C4-2B (cell line): ENCODE data around the gene PIK3CG.

Experiments used
- H3K27ac ChIP-seq: fragments of 450-650 bp; 2 replicates; pipeline ENCODE4 v1.5.1; 2017
- ZFX ChIP-seq: fragments of 450-650 bp; IDR thresholded peaks from 2 replicates; pipeline ENCODE4 v1.6.1; 2017
- TF ChIP-seq, protein P1 (sequence below): fragments of 450-650 bp; conservative IDR thresholded peaks from 2 replicates; pipeline ENCODE4 v1.5.1; 2017; ENCODE audit warnings: mild to moderate bottlenecking

The PIK3CG gene

GRCh38 chr7:106862317-106863089 lies 2.6 kb upstream of the PIK3CG start:
- no peak overlapping the region for H3K27ac ChIP-seq
- TF ChIP-seq, protein P1, sequence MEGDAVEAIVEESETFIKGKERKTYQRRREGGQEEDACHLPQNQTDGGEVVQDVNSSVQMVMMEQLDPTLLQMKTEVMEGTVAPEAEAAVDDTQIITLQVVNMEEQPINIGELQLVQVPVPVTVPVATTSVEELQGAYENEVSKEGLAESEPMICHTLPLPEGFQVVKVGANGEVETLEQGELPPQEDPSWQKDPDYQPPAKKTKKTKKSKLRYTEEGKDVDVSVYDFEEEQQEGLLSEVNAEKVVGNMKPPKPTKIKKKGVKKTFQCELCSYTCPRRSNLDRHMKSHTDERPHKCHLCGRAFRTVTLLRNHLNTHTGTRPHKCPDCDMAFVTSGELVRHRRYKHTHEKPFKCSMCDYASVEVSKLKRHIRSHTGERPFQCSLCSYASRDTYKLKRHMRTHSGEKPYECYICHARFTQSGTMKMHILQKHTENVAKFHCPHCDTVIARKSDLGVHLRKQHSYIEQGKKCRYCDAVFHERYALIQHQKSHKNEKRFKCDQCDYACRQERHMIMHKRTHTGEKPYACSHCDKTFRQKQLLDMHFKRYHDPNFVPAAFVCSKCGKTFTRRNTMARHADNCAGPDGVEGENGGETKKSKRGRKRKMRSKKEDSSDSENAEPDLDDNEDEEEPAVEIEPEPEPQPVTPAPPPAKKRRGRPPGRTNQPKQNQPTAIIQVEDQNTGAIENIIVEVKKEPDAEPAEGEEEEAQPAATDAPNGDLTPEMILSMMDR: no peak
- TF ChIP-seq ZFX: no peak

DNA sequence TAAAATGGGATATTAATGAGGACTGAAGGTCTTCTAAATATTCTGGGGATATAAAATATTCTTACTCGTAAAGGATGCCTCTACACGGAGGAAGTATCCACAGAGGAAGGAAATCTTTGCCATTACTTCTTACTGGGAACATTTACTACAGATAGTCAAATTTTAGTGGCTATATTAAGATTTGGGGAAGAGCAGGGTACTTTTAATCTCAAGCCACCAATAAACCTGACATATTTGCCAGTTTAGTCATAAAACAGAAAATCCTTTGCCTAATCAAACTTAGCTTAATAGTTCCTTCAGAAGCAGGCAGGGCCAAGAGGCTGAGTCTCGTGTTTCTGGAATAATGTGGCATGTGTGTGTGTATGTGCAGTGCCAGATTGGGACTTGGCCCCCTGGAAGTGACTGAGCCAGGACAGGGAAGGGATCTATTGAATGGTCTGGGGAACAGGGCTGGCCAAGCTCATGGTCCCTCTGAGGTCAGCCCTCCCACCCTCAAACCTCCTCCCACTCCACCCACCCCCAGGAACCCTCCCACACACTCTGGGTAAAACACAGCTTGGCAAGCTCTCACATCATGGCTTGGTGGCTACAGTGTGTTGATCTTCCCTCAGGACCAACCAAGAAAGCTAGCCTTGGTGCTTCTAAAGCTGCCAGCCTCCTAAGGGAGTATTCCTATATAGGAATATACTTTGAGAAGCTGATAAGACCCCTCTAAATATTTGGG lies 1.6 kb upstream of the PIK3CG start:
- no peak overlapping the region for H3K27ac ChIP-seq
- TF ChIP-seq, protein P1: no peak
- TF ChIP-seq ZFX: no peak

- H3K27ac ChIP-seq: no peak overlapping the region
- TF ChIP-seq, protein P1: no peak
- TF ChIP-seq ZFX: no peak
These were observed 592 bp upstream of the PIK3CG start for GRCh38 chr7:106864298-106865081.

DNA sequence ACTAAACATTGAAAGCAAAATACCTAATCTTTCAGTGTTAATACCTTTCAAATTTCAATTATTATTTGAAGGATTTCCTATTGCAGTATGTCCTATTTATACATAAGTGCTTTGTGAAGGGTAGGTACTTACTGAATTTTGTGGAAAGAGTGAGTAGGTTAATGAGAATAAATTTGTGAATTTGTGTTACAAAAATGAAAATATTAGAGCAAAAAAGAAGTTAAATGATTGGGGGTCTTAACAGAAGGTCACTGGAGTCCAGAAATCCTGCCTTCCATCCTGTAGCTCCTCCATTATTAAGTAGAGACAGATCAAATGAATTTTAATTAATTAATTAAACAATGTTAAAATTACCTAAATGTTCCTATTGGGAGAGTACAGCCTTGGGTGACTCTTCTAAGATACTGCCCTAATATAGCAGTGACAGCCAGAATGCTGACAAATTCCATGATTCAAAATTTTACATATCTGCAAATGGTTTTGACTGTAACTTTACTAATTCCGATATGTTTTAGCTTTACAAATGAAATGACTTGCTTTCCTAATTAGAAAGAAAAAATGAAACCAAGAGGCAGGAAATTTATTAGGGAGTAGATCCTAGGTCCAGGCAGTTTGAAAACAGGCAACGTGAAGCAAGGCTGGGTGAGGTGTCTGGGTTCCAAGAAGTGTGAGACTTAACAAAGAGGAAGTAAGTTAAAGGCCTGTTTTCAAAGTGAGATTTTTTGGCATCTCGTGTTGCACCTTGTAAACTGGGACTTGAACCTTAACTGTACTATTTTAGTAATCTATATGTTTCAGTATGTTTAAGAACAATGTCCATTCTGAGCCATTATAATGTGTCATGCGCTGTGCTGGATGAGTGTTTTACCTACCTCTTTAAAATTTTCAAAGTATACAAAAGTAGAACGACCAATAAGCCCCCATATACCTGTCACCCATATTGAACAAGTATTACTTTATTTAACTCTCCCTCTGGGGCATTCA lies 1.5 kb downstream of the PIK3CG start:
- no peak overlapping the region for H3K27ac ChIP-seq
- TF ChIP-seq, protein P1: no peak
- no peak for TF ChIP-seq ZFX

- TF ChIP-seq, protein P1: no peak
- TF ChIP-seq ZFX: no peak
- H3K27ac ChIP-seq: no peak overlapping the region
These were observed 2.7 kb downstream of the PIK3CG start for GRCh38 chr7:106867641-106868351.

- H3K27ac ChIP-seq: no peak overlapping the region
- no peak for TF ChIP-seq ZFX
These were observed 3.3 kb downstream of the PIK3CG start for GRCh38 chr7:106868364-106868763.
